ENCODE results near the gene TMEM121.
"Not testable (repeated sequence)": the region's sequence is repeated elsewhere in the genome, so short reads cannot be mapped to it uniquely, and the experiment has no call there.

The TMEM121 gene

GRCh38 chr14:105568140-105568843, 41.9 kb downstream of the TMEM121 start:
- FAIRE-seq: peak; percentile 23
- DNase-seq (ENCODE audit: low spot score): not testable (repeated sequence)

GRCh38 chr14:105568859-105569766, 42.7 kb downstream of the TMEM121 start:
- DNase-seq (ENCODE audit: low spot score) (no peak), FAIRE-seq (no peak)

GRCh38 chr14:105570482-105570881, 44.1 kb downstream of the TMEM121 start:
- FAIRE-seq (no peak), DNase-seq (ENCODE audit: low spot score) (no peak)

GRCh38 chr14:105571181-105571951, 45.0 kb downstream of the TMEM121 start:
- FAIRE-seq; DNase-seq (ENCODE audit: low spot score): not testable (repeated sequence)

- FAIRE-seq: not testable (repeated sequence)
These were observed 45.7 kb downstream of the TMEM121 start for GRCh38 chr14:105572063-105572462.

GRCh38 chr14:105573841-105574240, 47.5 kb downstream of the TMEM121 start:
- FAIRE-seq; DNase-seq (ENCODE audit: low spot score): not testable (repeated sequence)

More at GRCh38 chr14:105572063-105572462, 45.7 kb downstream of the TMEM121 start:
- not testable (repeated sequence) for DNase-seq (ENCODE audit: low spot score)

GRCh38 chr14:105574411-105574810, 48.0 kb downstream of the TMEM121 start:
- not testable (repeated sequence) for DNase-seq (ENCODE audit: low spot score); FAIRE-seq

- not testable (repeated sequence) for FAIRE-seq; DNase-seq (ENCODE audit: low spot score)
These were observed 48.8 kb downstream of the TMEM121 start for GRCh38 chr14:105575016-105575700.

GRCh38 chr14:105576525-105577088, 50.2 kb downstream of the TMEM121 start:
- FAIRE-seq (no peak), DNase-seq (ENCODE audit: low spot score) (no peak)

GRCh38 chr14:105577314-105577861, 51.0 kb downstream of the TMEM121 start:
- no peak for FAIRE-seq

GRCh38 chr14:105578070-105578469, 51.7 kb downstream of the TMEM121 start:
- FAIRE-seq: no peak

More at GRCh38 chr14:105577314-105577861, 51.0 kb downstream of the TMEM121 start:
- no peak for DNase-seq (ENCODE audit: low spot score)

GRCh38 chr14:105579221-105579620, 52.8 kb downstream of the TMEM121 start:
- not testable (repeated sequence) for FAIRE-seq; DNase-seq (ENCODE audit: low spot score)

More at GRCh38 chr14:105578070-105578469, 51.7 kb downstream of the TMEM121 start:
- no peak for DNase-seq (ENCODE audit: low spot score)
